ENCODE results near the gene DNAJC8.

Gene DNAJC8

GRCh38 chr1:28178690-28179485, 53.9 kb downstream of the DNAJC8 start:
- no peaks in the 10 kb centered on the region for H3K9me3 Mint-ChIP-seq
- CTCF ChIA-PET: no interaction called here
- peaks cover 22% of the 10 kb centered on the region for H3K4me1 Mint-ChIP-seq
- H3K4me3 Mint-ChIP-seq: no peak overlapping the region
- no peaks in the 10 kb centered on the region for H3K36me3 Mint-ChIP-seq
- peaks cover 90% of the 10 kb centered on the region for H3K27me3 Mint-ChIP-seq
- H3K27ac Mint-ChIP-seq: no peak overlapping the region
- DNase-seq: no peak

- Mint-ChIP-seq H3K27ac (no peak within 1 kb of the TSS), H3K4me1 (peaks cover 39% of the 10 kb centered on the region), H3K36me3 (no peaks in the 10 kb centered on the region), H3K27me3 (peaks cover 93% of the 10 kb centered on the region), H3K9me3 (no peaks in the 10 kb centered on the region), H3K4me3 (no peak within 1 kb of the TSS)
- no peak for DNase-seq
- CTCF ChIA-PET: interaction anchor here (1.3 kb wide), 1 partner anchor 85 kb away, joined by 3 read pairs; no protein-coding TSS in a partner anchor
Measured at GRCh38 chr1:28176492-28177470, 56.0 kb downstream of the DNAJC8 start, which contains the start of gene PTAFR. PTAFR (minus strand) TSS chr1:28176690; CDS start chr1:28151021, 25,669 bp downstream.

- Mint-ChIP-seq H3K9me3 (no peaks in the 10 kb centered on the region), H3K36me3 (no peaks in the 10 kb centered on the region), H3K4me1 (peaks cover 41% of the 10 kb centered on the region), H3K4me3 (no peak overlapping the region), H3K27ac (no peak overlapping the region), H3K27me3 (peaks cover 99% of the 10 kb centered on the region)
- no peak for DNase-seq
- CTCF ChIA-PET: no interaction called here
Measured at GRCh38 chr1:28175955-28176485, 56.8 kb downstream of the DNAJC8 start.

- peak overlapping the region; percentile 66 for H3K27ac Mint-ChIP-seq
- no peak overlapping the region for H3K4me3 Mint-ChIP-seq
- peaks cover 85% of the 10 kb centered on the region for H3K27me3 Mint-ChIP-seq
Measured at GRCh38 chr1:28173980-28174297, 58.9 kb downstream of the DNAJC8 start.

GRCh38 chr1:28173151-28173979, 59.5 kb downstream of the DNAJC8 start:
- Mint-ChIP-seq H3K27ac (peak overlapping the region; percentile 66), H3K9me3 (no peaks in the 10 kb centered on the region), H3K4me1 (peaks cover 50% of the 10 kb centered on the region), H3K27me3 (peaks cover 84% of the 10 kb centered on the region), H3K4me3 (no peak overlapping the region), H3K36me3 (peaks cover 1% of the 10 kb centered on the region)
- DNase-seq: no peak
- CTCF ChIA-PET: interaction anchor here (0.6 to 1.4 kb wide), 3 partner anchors 24 to 106 kb away, joined by 3 to 4 read pairs (median 3); partner anchors contain the start of gene ATP5IF1

More at GRCh38 chr1:28173980-28174297, 58.9 kb downstream of the DNAJC8 start:
- DNase-seq: no peak
- H3K9me3 Mint-ChIP-seq: no peaks in the 10 kb centered on the region
- no peaks in the 10 kb centered on the region for H3K36me3 Mint-ChIP-seq
- peaks cover 47% of the 10 kb centered on the region for H3K4me1 Mint-ChIP-seq
- CTCF ChIA-PET: interaction anchor here (0.6 to 1.4 kb wide), 2 partner anchors 62 to 107 kb away, joined by 3 read pairs; partner anchors contain the start of gene ATP5IF1

- peaks cover 53% of the 10 kb centered on the region for H3K4me1 Mint-ChIP-seq
- CTCF ChIA-PET: interaction anchor here (1.0 to 1.4 kb wide), 2 partner anchors 24 to 63 kb away, joined by 3 to 4 read pairs; partner anchors contain the start of gene ATP5IF1
- H3K4me3 Mint-ChIP-seq: peak overlapping the region; percentile 25
- H3K36me3 Mint-ChIP-seq: peaks cover 1% of the 10 kb centered on the region
- DNase-seq: peak; percentile 63
- peak overlapping the region; percentile 36 for H3K27ac Mint-ChIP-seq
- peaks cover 77% of the 10 kb centered on the region for H3K27me3 Mint-ChIP-seq
- no peaks in the 10 kb centered on the region for H3K9me3 Mint-ChIP-seq
Measured at GRCh38 chr1:28172713-28173150, 60.1 kb downstream of the DNAJC8 start.

GRCh38 chr1:28171246-28171645, 61.6 kb downstream of the DNAJC8 start:
- Mint-ChIP-seq H3K36me3 (peaks cover 1% of the 10 kb centered on the region), H3K4me1 (peaks cover 57% of the 10 kb centered on the region), H3K4me3 (no peak overlapping the region), H3K27me3 (peaks cover 73% of the 10 kb centered on the region), H3K27ac (no peak overlapping the region), H3K9me3 (no peaks in the 10 kb centered on the region)
- CTCF ChIA-PET: interaction anchor here (1.1 kb wide), 1 partner anchor 59 kb away, joined by 3 read pairs; no protein-coding TSS in a partner anchor
- no peak for DNase-seq

- DNase-seq: no peak
- peaks cover 71% of the 10 kb centered on the region for H3K27me3 Mint-ChIP-seq
- H3K4me3 Mint-ChIP-seq: no peak overlapping the region
- no peak overlapping the region for H3K27ac Mint-ChIP-seq
- H3K9me3 Mint-ChIP-seq: no peaks in the 10 kb centered on the region
- H3K36me3 Mint-ChIP-seq: peaks cover 1% of the 10 kb centered on the region
- CTCF ChIA-PET: interaction anchor here (0.6 to 2.6 kb wide), 5 partner anchors 13 to 159 kb away, joined by 3 to 12 read pairs (median 3); no protein-coding TSS in a partner anchor
- peaks cover 57% of the 10 kb centered on the region for H3K4me1 Mint-ChIP-seq
Measured at GRCh38 chr1:28170001-28170596, 62.7 kb downstream of the DNAJC8 start.

- peaks cover 79% of the 10 kb centered on the region for H3K27me3 Mint-ChIP-seq
- no peak for DNase-seq
- peaks cover 15% of the 10 kb centered on the region for H3K4me1 Mint-ChIP-seq
- CTCF ChIA-PET: interaction anchor here (1.2 to 1.6 kb wide), 3 partner anchors 16 to 72 kb away, joined by 3 to 6 read pairs (median 4); no protein-coding TSS in a partner anchor
- no peak overlapping the region for H3K27ac Mint-ChIP-seq
- no peaks in the 10 kb centered on the region for H3K36me3 Mint-ChIP-seq
- no peak overlapping the region for H3K4me3 Mint-ChIP-seq
- no peaks in the 10 kb centered on the region for H3K9me3 Mint-ChIP-seq
Measured at GRCh38 chr1:28163496-28164161, 69.2 kb downstream of the DNAJC8 start.

GRCh38 chr1:28162151-28162550, 70.7 kb downstream of the DNAJC8 start:
- no peaks in the 10 kb centered on the region for H3K9me3 Mint-ChIP-seq
- no peak overlapping the region for H3K27ac Mint-ChIP-seq
- H3K36me3 Mint-ChIP-seq: no peaks in the 10 kb centered on the region
- DNase-seq: no peak
- H3K4me1 Mint-ChIP-seq: peaks cover 8% of the 10 kb centered on the region
- H3K27me3 Mint-ChIP-seq: peaks cover 84% of the 10 kb centered on the region
- H3K4me3 Mint-ChIP-seq: no peak overlapping the region
- CTCF ChIA-PET: interaction anchor here (1.6 kb wide), 1 partner anchor 9 kb away, joined by 4 read pairs; no protein-coding TSS in a partner anchor

GRCh38 chr1:28161751-28162150, 71.1 kb downstream of the DNAJC8 start:
- H3K9me3 Mint-ChIP-seq: no peaks in the 10 kb centered on the region
- H3K27ac Mint-ChIP-seq: no peak overlapping the region
- peaks cover 82% of the 10 kb centered on the region for H3K27me3 Mint-ChIP-seq
- DNase-seq: no peak
- peaks cover 5% of the 10 kb centered on the region for H3K4me1 Mint-ChIP-seq
- no peaks in the 10 kb centered on the region for H3K36me3 Mint-ChIP-seq
- H3K4me3 Mint-ChIP-seq: no peak overlapping the region
- CTCF ChIA-PET: interaction anchor here (1.2 to 1.6 kb wide), 2 partner anchors 9 to 70 kb away, joined by 4 to 6 read pairs; no protein-coding TSS in a partner anchor

- Mint-ChIP-seq H3K36me3 (no peaks in the 10 kb centered on the region), H3K4me3 (no peak overlapping the region), H3K27ac (no peak overlapping the region), H3K27me3 (peaks cover 78% of the 10 kb centered on the region), H3K4me1 (peaks cover 5% of the 10 kb centered on the region), H3K9me3 (no peaks in the 10 kb centered on the region)
- CTCF ChIA-PET: interaction anchor here (1.2 to 1.6 kb wide), 2 partner anchors 8 to 69 kb away, joined by 4 to 6 read pairs; no protein-coding TSS in a partner anchor
- DNase-seq: no peak
Measured at GRCh38 chr1:28160782-28161266, 72.0 kb downstream of the DNAJC8 start.

Measured in activated naive CD4-positive, alpha-beta T cell treated with anti-CD3 and anti-CD28 coated beads, Interleukin-2, amount 10 ng/mL, durations not matched to agents 7 days and 5 days (primary cell).